HG03280 (cell line): ENCODE data around the gene ZNF813.
"Not testable (repeated sequence)": the region's sequence is repeated elsewhere in the genome, so short reads cannot be mapped to it uniquely, and the experiment has no call there.

Experiments used
- ATAC-seq: cut with Tn5 transposase; IDR thresholded peaks from one replicate; pipeline ENCODE4 v1.9.1; 2021; ENCODE audit warnings: mild to moderate bottlenecking, moderate library complexity; ENCODE audit not compliant: unreplicated experiment

ZNF813 gene

GRCh38 chr19:53475470-53475869 lies 7.9 kb downstream of the ZNF813 start:
- not testable (repeated sequence) for ATAC-seq

- not testable (repeated sequence) for ATAC-seq
Measured at GRCh38 chr19:53483751-53484150, 16.2 kb downstream of the ZNF813 start.

GRCh38 chr19:53485046-53486004 lies 17.8 kb downstream of the ZNF813 start:
- ATAC-seq: no peak

GRCh38 chr19:53492153-53492552 lies 24.6 kb downstream of the ZNF813 start:
- no peak for ATAC-seq

- not testable (repeated sequence) for ATAC-seq
Measured at GRCh38 chr19:53497311-53498023, 29.9 kb downstream of the ZNF813 start.

GRCh38 chr19:53498024-53498395 lies 30.5 kb downstream of the ZNF813 start:
- not testable (repeated sequence) for ATAC-seq

- ATAC-seq: not testable (repeated sequence)
Measured at GRCh38 chr19:53503151-53503550, 35.6 kb downstream of the ZNF813 start.

- not testable (repeated sequence) for ATAC-seq
Measured at GRCh38 chr19:53503671-53504364, 36.3 kb downstream of the ZNF813 start.

GRCh38 chr19:53504365-53504703 lies 36.8 kb downstream of the ZNF813 start:
- ATAC-seq: not testable (repeated sequence)

- no peak for ATAC-seq
Measured at GRCh38 chr19:53504885-53505284, 37.4 kb downstream of the ZNF813 start.

GRCh38 chr19:53506728-53507127 lies 39.2 kb downstream of the ZNF813 start:
- ATAC-seq: no peak

- no peak for ATAC-seq
Measured at GRCh38 chr19:53507523-53508442, 40.2 kb downstream of the ZNF813 start.

- ATAC-seq: no peak
Measured at GRCh38 chr19:53509443-53509842, 41.9 kb downstream of the ZNF813 start.

GRCh38 chr19:53509845-53510244 lies 42.3 kb downstream of the ZNF813 start:
- no peak for ATAC-seq

- no peak for ATAC-seq
Measured at GRCh38 chr19:53511357-53511756, 43.8 kb downstream of the ZNF813 start.

GRCh38 chr19:53511933-53512374 lies 44.4 kb downstream of the ZNF813 start:
- ATAC-seq: no peak

GRCh38 chr19:53515047-53515446 lies 47.5 kb downstream of the ZNF813 start:
- not testable (repeated sequence) for ATAC-seq

- ATAC-seq: no peak
Measured at GRCh38 chr19:53517114-53517741, 49.7 kb downstream of the ZNF813 start.

GRCh38 chr19:53518121-53518520 lies 50.6 kb downstream of the ZNF813 start:
- ATAC-seq: no peak

GRCh38 chr19:53518716-53519115 lies 51.2 kb downstream of the ZNF813 start:
- no peak for ATAC-seq
